NCI-H2029 treated with DMSO at 0.1 percent for 48 hours (cell line): ENCODE data around the gene PTPRD.

Source experiments
- DNase-seq: peaks from one replicate; lab custom pipeline; 2025; lab: John Stamatoyannopoulos, UW

Gene PTPRD

DNA sequence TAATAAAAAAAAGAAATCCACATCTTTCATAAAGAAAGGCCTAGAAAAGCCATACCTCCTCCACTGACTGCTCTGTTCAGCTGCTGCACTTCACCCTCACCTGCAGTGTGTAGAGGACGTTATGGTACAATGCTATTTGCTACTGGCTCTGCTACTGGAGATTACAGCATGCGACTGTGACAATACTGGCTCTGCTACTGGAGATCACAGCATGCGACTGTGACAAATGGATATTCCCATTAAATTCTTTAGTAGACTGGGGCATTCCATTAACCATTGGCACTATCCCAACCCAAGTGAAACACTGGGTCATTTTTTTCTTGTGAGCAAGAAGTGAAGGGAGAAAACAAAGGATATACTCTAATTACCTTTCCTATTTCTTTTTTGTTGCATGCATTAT is 1749.7 kb downstream of the PTPRD start:
- DNase-seq = no peak

DNA sequence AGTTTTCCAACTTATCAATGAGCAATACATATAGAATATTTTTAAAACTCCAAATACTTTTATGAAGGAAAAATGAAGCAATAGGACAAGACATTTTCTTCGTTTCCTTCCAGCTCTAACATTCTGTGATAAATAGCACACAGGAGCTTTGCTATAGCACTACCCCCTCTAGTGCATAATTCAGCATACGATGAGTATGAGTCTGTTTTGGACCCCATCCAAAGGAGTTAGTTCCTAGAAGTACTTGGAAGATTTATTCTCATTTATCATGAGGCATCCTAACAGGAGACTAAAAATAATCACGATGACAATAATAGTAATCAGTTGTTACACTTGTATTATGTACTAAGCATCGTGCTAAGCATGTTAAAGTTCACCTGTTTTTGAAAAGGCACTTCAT is 1751.9 kb downstream of the PTPRD start:
- DNase-seq = no peak

GRCh38 chr9:8860086-8860485 is 1752.7 kb downstream of the PTPRD start:
- no peak for DNase-seq

- no peak for DNase-seq
Observed at GRCh38 chr9:8859416-8859815, 1753.4 kb downstream of the PTPRD start.

- no peak for DNase-seq
Observed at GRCh38 chr9:8858596-8859161, 1754.1 kb downstream of the PTPRD start.

GRCh38 chr9:8857926-8858595 is 1754.7 kb downstream of the PTPRD start:
- DNase-seq = peak; percentile 6

- no peak for DNase-seq
Observed at GRCh38 chr9:8857068-8857925, 1755.5 kb downstream of the PTPRD start.

- no peak for DNase-seq
Observed at GRCh38 chr9:8856396-8857067, 1756.3 kb downstream of the PTPRD start.

GRCh38 chr9:8855046-8855445 is 1757.8 kb downstream of the PTPRD start:
- DNase-seq = no peak

DNA sequence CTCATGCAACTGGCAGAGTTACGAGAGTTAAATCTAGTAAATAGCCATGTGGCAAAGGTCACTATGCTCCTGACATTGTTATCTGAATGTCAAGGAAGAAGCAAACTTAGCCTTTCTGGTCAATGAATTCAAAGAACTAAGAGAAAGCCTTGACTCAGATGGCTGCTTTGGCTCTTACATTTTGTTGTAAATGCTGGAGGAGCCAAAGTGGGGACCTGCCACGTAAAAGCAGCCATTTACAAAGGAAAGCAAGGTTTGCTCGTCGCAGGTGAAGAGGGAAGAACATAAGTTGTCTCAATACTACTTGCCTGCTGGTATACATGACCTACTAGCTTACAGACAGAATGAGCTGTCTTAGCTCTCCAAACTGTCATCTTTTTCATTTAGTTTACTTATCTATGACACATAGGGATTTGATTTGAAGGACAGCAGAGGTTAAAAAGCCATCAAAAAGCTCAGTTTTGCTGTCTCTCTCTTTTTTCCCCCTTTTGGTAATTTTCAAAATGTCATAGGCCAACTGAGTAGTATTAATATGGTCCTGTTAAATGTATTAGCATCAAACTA is 1760.4 kb downstream of the PTPRD start:
- no peak for DNase-seq

DNA sequence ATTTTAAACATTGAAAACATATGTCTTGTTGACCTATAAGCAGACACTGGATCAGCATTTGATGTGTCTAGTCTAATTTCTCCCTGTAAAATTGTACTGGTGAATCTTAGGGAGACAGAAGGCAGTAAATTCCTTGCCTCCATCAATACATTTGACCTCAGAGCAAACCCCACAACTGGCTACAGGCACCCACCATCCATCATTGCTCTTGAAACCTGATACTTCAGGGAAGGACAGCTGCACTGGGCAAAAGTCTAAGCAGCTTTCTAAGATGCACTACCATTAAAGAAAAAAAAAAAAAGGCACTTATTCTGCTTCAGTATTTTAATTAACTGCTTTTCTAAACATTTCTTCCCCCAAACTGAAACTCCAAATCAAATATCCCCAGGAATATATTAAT is 1761.9 kb downstream of the PTPRD start:
- DNase-seq = no peak

DNA sequence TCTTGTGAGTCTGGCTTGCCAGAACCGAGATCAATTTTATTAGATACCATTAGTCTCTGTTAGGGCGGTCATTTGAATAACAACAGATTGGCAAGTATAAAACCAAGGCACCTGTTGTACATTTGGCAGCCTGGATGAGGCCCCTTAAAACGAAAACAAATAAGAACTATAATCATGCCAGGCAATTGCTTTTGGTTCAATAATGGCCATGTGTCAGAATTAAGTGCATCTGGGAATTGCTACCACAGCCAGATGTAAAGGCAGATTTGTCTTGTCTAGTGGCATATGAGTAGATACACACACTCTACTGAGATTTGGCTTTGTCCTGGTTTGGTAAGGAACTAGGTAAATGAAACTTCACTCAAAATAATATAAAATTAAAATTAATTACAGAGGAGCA is 1767.0 kb downstream of the PTPRD start:
- DNase-seq = no peak

DNA sequence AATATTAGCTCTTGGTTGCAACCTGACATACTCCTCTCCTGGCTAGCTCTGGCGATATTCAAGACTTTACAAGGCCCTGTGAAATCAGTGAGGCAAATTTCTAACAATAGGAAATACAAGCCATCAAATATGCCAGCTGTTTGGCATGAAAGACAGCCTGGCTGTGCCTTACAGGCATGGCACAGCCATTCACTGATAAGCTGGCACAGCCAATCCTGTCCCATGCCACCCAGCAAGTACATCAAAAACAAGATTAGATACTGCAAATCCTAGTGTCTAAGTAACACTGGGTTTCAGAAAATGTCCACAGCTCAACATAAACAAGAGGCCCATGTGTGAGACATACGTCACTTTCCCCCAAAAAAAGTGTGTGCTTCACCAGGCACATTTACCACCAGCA is 1767.4 kb downstream of the PTPRD start:
- DNase-seq = no peak

DNA sequence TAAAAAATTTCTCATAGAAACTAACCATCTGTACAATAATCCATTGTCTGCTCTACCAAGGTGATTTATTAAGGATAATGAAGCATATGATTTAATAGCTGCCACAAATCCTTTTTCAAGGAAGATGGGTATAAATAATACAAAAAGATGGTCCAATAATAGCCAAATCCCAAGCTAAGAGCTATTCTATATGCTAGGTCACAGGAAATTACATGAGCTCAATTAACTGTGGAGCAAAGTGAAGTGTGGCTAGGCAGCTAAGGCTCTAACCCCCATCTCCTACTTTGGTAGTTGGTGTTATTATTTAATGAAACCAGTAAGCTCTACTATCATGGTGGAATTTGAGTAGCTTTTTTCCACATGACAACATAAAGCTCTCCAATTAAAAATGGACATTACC is 1768.3 kb downstream of the PTPRD start:
- DNase-seq = no peak

- no peak for DNase-seq
Observed at GRCh38 chr9:8842402-8843193, 1770.2 kb downstream of the PTPRD start.

DNA sequence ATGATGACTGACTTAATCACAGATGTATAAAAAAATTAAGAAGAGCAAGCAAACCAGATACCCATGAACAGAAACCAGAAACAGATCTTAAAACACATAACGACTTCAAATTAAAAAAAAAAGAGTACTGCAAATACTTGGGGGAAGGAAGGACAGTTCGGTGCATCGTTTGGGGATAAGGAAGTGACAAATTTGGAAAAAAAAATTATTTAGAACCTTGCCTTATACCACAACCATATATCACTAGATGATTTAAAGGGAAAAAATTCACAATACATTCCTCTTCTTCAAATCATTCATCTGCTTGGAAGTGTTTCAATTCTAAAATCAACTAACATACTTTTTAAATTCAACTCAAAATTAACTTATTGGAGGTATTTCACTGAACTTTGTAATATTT is 1774.7 kb downstream of the PTPRD start:
- DNase-seq = no peak

DNA sequence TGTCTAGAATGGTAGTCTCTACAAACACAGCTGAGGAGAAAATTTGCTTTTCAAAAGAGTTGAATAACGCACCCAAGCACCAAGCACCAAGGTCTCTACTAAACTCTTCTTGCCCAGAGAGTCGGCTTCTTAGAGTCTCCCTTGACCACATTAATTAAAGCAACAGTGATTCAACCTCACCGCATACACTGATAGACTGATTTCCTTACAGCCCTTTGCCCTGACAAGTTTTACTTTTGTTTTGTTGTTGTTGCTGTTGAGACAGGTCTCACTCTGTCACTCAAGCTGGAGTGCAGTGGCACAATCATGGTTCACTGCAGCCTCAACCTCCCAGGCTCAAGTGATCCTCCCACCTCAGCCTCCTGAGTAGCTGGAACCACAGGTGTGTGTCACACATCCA is 1777.5 kb downstream of the PTPRD start:
- DNase-seq = no peak

DNA sequence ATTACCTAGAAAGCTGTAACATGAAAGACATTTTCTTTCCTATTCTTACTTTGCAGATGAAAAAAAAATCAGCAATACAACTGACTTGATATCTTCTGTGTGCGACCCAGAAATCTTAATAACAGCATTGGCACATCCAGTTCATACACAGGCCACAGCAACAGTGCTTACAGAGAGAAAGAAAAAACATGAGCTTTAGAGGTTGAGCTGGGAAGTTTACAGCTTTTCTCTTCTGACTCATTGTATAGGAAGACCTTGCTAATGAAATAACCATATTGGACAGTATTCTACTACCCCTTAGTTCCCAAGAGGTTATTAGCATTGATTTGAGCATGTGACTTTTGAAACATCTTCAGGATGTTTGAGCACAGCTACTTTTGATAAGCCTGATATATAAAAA is 1779.8 kb downstream of the PTPRD start:
- DNase-seq = no peak

DNA sequence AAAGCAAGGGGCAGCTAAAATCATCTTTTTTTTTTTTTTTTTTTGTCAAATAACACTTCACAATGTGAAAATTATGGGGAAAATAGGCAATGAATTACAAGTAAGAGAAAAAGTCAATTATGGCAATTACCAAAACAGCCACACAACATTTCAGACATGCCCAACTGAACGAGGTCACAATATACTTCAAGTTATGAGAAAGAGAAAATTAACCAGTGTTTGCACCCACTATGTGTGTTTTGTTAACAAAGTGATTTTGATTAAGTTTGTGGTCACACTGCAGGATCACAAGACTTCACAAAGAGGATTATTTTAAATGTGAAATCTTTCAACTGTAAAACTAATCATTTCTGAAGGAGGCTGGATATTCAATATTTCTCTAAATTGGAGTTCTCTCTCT is 1780.4 kb downstream of the PTPRD start:
- DNase-seq = no peak

- no peak for DNase-seq
Observed at GRCh38 chr9:8831568-8831967, 1781.2 kb downstream of the PTPRD start.

DNA sequence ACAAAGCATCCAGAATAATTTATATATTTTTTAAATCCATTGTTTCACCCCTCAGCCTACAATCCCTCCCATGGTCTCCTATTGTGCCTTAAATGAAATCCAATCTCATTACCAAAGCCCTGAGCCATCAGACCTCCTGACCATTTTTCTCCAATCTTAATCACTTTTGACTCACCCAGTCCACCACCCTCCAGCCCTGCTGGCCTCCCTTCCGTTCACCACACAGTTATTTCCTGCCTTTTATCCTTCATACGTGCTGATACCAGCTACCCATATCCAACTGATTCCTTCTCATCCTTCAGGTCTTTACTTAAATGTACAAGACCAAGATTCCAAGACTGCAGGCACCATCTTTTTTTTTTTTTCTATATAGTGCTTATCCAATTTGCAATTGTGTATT is 1786.5 kb downstream of the PTPRD start:
- DNase-seq = no peak
